Endodermal cell (in vitro differentiated cells): ENCODE measurements around the gene SCN3B. TPM values are rescaled to one million over a fixed set of nuclear protein-coding genes. Genes with fewer than 3 reads are reported as not detected.

Experiments
- DNase-seq: peaks from one replicate; pipeline ENCODE4 v3.0.0-alpha.2; 2017
- H3K27ac ChIP-seq: 2 replicates; pipeline ENCODE4 v1.5.1; 2013; ENCODE audit warnings: mild to moderate bottlenecking, low read depth, low read length, moderate library complexity
- H3K27me3 ChIP-seq: 2 replicates; pipeline ENCODE4 v1.6.1; 2013; ENCODE audit warnings: mild to moderate bottlenecking, low read length, moderate library complexity; ENCODE audit not compliant: insufficient read depth, control insufficient read depth, poor library complexity, severe bottlenecking
- H3K36me3 ChIP-seq: 2 replicates; pipeline ENCODE4 v1.7.0; 2013; ENCODE audit warnings: mild to moderate bottlenecking, low read length, moderate library complexity; ENCODE audit not compliant: control insufficient read depth, insufficient read depth
- H3K4me1 ChIP-seq: one replicate; pipeline ENCODE4 v1.7.0; 2013; ENCODE audit warnings: low read length; ENCODE audit not compliant: control insufficient read depth, insufficient read depth
- H3K4me3 ChIP-seq: 2 replicates; pipeline ENCODE4 v1.5.1; 2013; ENCODE audit warnings: mild to moderate bottlenecking, low read length, moderate library complexity
- H3K9ac ChIP-seq: 2 replicates; pipeline ENCODE4 v1.6.1; 2013; ENCODE audit warnings: mild to moderate bottlenecking, low read length, moderate library complexity; ENCODE audit not compliant: poor library complexity, severe bottlenecking; ENCODE audit errors: extremely low read depth
- H3K9me3 ChIP-seq: 2 replicates; pipeline ENCODE4 v1.6.1; 2013; ENCODE audit warnings: mild to moderate bottlenecking, low read length, moderate library complexity; ENCODE audit not compliant: control insufficient read depth
- H3K27ac Mint-ChIP-seq: 2 replicates; pipeline ENCODE4 v1.8.0; 2020; ENCODE audit warnings: mixed read lengths
- H3K27me3 Mint-ChIP-seq: 2 replicates; pipeline ENCODE4 v1.8.0; 2021; ENCODE audit warnings: mild to moderate bottlenecking, mixed read lengths; ENCODE audit not compliant: insufficient read depth
- H3K36me3 Mint-ChIP-seq: 2 replicates; pipeline ENCODE4 v1.8.0; 2020; ENCODE audit warnings: low read depth, mixed read lengths
- H3K4me1 Mint-ChIP-seq: 2 replicates; pipeline ENCODE4 v1.8.0; 2020; ENCODE audit warnings: mixed read lengths
- H3K4me3 Mint-ChIP-seq: 2 replicates; pipeline ENCODE4 v1.8.0; 2020; ENCODE audit warnings: mild to moderate bottlenecking, moderate library complexity, mixed read lengths
- H3K9me3 Mint-ChIP-seq: 2 replicates; pipeline ENCODE4 v1.8.0; 2020; ENCODE audit warnings: mild to moderate bottlenecking, mixed read lengths
- CTCF ChIP-seq: fragments of 200-600 bp; sonication (generic); conservative IDR thresholded peaks from 2 replicates; pipeline ENCODE4 v1.5.0; 2021; ENCODE audit warnings: antibody characterized with exemption, mild to moderate bottlenecking
- WGBS, 2 experiments: methylation state at CpG; one replicate each; pipeline versions ENCODE4 v1.1.5 to v1.1.7; 2013; ENCODE audit warnings: missing lambda C conversion rate in 2 of 2, mixed read lengths in 1 of 2; ENCODE audit not compliant: insufficient coverage in 1 of 2, insufficient read length in 1 of 2; 5-methylcytosine and 5-hydroxymethylcytosine counted together
- total RNA-seq, 2 donors: library from RNA; stranded (reverse); fragmentation: NEBNext Ultra II Directional in 1 of 2; extraction: Animal tissue kit (Norgen Biotek cat#: 25700) in 1 of 2; gene quantifications; 2 replicates in 1 of 2; 3 replicates in 1 of 2; pipeline ENCODE4 v1.2.1, GENCODE V29; 2021

Gene SCN3B
- total RNA-seq, 2 donors from 2014 or later, result 0.51 to 0.90 TPM

- Mint-ChIP-seq H3K27ac (no peak overlapping the region), H3K27me3 (peaks cover 18% of the 10 kb centered on the region)
- H3K9ac ChIP-seq, result no peak overlapping the region
Observed at GRCh38 chr11:123682696-123683410, 28.4 kb upstream of the SCN3B start.

GRCh38 chr11:123681030-123681429, 26.6 kb upstream of the SCN3B start:
- no peak overlapping the region for H3K4me3 Mint-ChIP-seq
- Histone ChIP-seq H3K27ac (no peak overlapping the region), H3K4me3 (no peak overlapping the region), H3K27me3 (no peaks in the 10 kb centered on the region), H3K9ac (no peak overlapping the region), H3K36me3 (no peaks in the 10 kb centered on the region), H3K4me1 (no peaks in the 10 kb centered on the region), H3K9me3 (no peaks in the 10 kb centered on the region)
- H3K27me3 Mint-ChIP-seq, result peaks cover 18% of the 10 kb centered on the region
- no peaks in the 10 kb centered on the region for H3K36me3 Mint-ChIP-seq
- 95% methylated on average over 2 of the region's 2 CpGs; no CpG with 5 or more reads in 1 of the 2 experiments for WGBS, 2 experiments
- no peak for TF ChIP-seq CTCF
- no peaks in the 10 kb centered on the region for H3K9me3 Mint-ChIP-seq
- DNase-seq, result no peak
- H3K4me1 Mint-ChIP-seq, result no peaks in the 10 kb centered on the region
- H3K27ac Mint-ChIP-seq, result no peak overlapping the region

More at GRCh38 chr11:123682696-123683410, 28.4 kb upstream of the SCN3B start:
- H3K4me1 ChIP-seq, result no peaks in the 10 kb centered on the region
- WGBS, 2 experiments, result 86% methylated on average over 2 to 5 of the region's 5 CpGs
- DNase-seq, result no peak
- Mint-ChIP-seq H3K4me1 (no peaks in the 10 kb centered on the region), H3K4me3 (no peak overlapping the region), H3K36me3 (no peaks in the 10 kb centered on the region), H3K9me3 (no peaks in the 10 kb centered on the region)
- H3K36me3 ChIP-seq, result no peaks in the 10 kb centered on the region
- H3K27ac ChIP-seq, result no peak overlapping the region
- H3K4me3 ChIP-seq, result no peak overlapping the region
- H3K27me3 ChIP-seq, result no peaks in the 10 kb centered on the region
- no peak for TF ChIP-seq CTCF
- H3K9me3 ChIP-seq, result no peaks in the 10 kb centered on the region

- Histone ChIP-seq H3K9ac (no peak overlapping the region), H3K9me3 (no peaks in the 10 kb centered on the region), H3K36me3 (no peaks in the 10 kb centered on the region), H3K4me3 (no peak overlapping the region), H3K27me3 (no peaks in the 10 kb centered on the region), H3K27ac (no peak overlapping the region), H3K4me1 (no peaks in the 10 kb centered on the region)
- TF ChIP-seq CTCF, result no peak
- H3K27ac Mint-ChIP-seq, result no peak overlapping the region
- H3K36me3 Mint-ChIP-seq, result no peaks in the 10 kb centered on the region
- no peak overlapping the region for H3K4me3 Mint-ChIP-seq
- H3K4me1 Mint-ChIP-seq, result no peaks in the 10 kb centered on the region
- peaks cover 18% of the 10 kb centered on the region for H3K27me3 Mint-ChIP-seq
- 91 to 100% methylated on average over 2 of the region's 2 CpGs for WGBS, 2 experiments
- no peaks in the 10 kb centered on the region for H3K9me3 Mint-ChIP-seq
- no peak for DNase-seq
Observed at GRCh38 chr11:123678246-123678645, 23.8 kb upstream of the SCN3B start.
